Transverse colon (tissue), 4 donors: Measurements from ENCODE around the gene MYADML2. TPM values are rescaled to one million over a fixed set of nuclear protein-coding genes. Genes with fewer than 3 reads are reported as not detected.

Source experiments
- DNase-seq: peaks from one replicate; pipeline ENCODE4 v3.0.0-alpha.2; 2019
- H3K27ac ChIP-seq, 4 donors: fragments of 200-600 bp; sonication (generic); 2 replicates each; pipeline ENCODE4 v1.5.1; 2016 to 2018; ENCODE audit warnings: inconsistent platforms in 4 of 4
- H3K27me3 ChIP-seq: fragments of 200-600 bp; sonication (generic); 2 replicates; pipeline ENCODE4 v1.5.1; 2017; ENCODE audit warnings: inconsistent platforms
- H3K36me3 ChIP-seq, 4 donors: fragments of 200-600 bp; sonication (generic); 2 replicates each; pipeline ENCODE4 v1.5.1; 2017 to 2019; ENCODE audit warnings: inconsistent platforms in 4 of 4
- H3K4me1 ChIP-seq, 4 donors: fragments of 200-600 bp; sonication (generic); 2 replicates each; pipeline ENCODE4 v1.5.1; 2017 to 2020; ENCODE audit warnings: inconsistent platforms in 4 of 4
- H3K4me3 ChIP-seq, 4 donors: fragments of 200-600 bp; sonication (generic); 1 replicate in 1 of 4; 2 replicates in 3 of 4; pipeline versions ENCODE4 v1.5.1 to v1.6.1; 2017 to 2019; ENCODE audit warnings: inconsistent platforms in 4 of 4
- H3K9me3 ChIP-seq, 2 donors: fragments of 200-600 bp; sonication (generic); 2 replicates each; pipeline ENCODE4 v1.5.1; 2017 to 2019; ENCODE audit warnings: inconsistent platforms in 2 of 2
- CTCF ChIP-seq, 5 experiments: fragments of 200-600 bp in 3 of 5; fragments of 450-650 bp in 2 of 5; sonication (generic) in 3 of 5; IDR thresholded peaks; 1 replicate in 2 of 5; 2 replicates in 3 of 5; pipeline ENCODE4 v1.5.1; 2016 to 2017; ENCODE audit warnings: antibody characterized with exemption in 5 of 5, inconsistent platforms in 3 of 5, mild to moderate bottlenecking in 2 of 5, moderate library complexity in 1 of 5
- EP300 ChIP-seq: sonication (generic); formaldehyde crosslinking; IDR thresholded peaks from one replicate; pipeline ENCODE4 v1.6.1; 2017; ENCODE audit warnings: antibody characterized with exemption, low read depth
- POLR2A ChIP-seq: fragments of 450-650 bp; IDR thresholded peaks from one replicate; pipeline ENCODE4 v1.6.1; 2016; ENCODE audit warnings: antibody characterized with exemption, mild to moderate bottlenecking, moderate library complexity
- POLR2AphosphoS5 ChIP-seq, 3 donors: sonication (generic); formaldehyde crosslinking; IDR thresholded peaks; one replicate each; pipeline ENCODE4 v1.6.1; 2016; ENCODE audit warnings: antibody characterized with exemption in 3 of 3
- WGBS, 2 donors: methylation state at CpG; one replicate each; pipeline ENCODE4 v1.1.5; 2018; ENCODE audit warnings: low coverage in 1 of 2; 5-methylcytosine and 5-hydroxymethylcytosine counted together
- in situ Hi-C, 4 donors: fragments of 200-750 bp; cut with MboI; loops; one replicate each; pipeline versions ENCODE4 v1.15.0 to v1.15.1; 2017; ENCODE audit warnings: low sequenced_read_pairs in 3 of 4, low pct_ligation_motif_present in 1 of 4, low pct_unique_long_range_greater_than_20kb in 1 of 4
- intact Hi-C: fragments of 100-400 bp; cut with DNase I; formaldehyde crosslinking; loops from one replicate; pipeline ENCODE4 v1.15.1; 2023; ENCODE audit warnings: low total_unique reads
- total RNA-seq, 4 donors: library from RNA; depleted of rRNA; stranded (reverse); fragments of >200 nt; gene quantifications; one replicate each; pipeline ENCODE4 v1.1.0, GENCODE V29; 2016

The MYADML2 gene
- total RNA-seq, 4 donors from 2014 or later: not detected

GRCh38 chr17:81902023-81902652, 44.9 kb downstream of the MYADML2 start, which contains the start of gene NPB:
TSS of gene NPB (plus strand) at chr17:81902238. CDS start at chr17:81902278, 40 bp downstream.
- H3K9me3 ChIP-seq: no peaks in the 10 kb centered on the region
- no peak for TF ChIP-seq EP300
- no peak for TF ChIP-seq CTCF (IDR thresholded peaks at IDR 0.05)
- TF ChIP-seq POLR2A: peak; percentile 10
- peak in 1 of 3 donors; percentile 29 for TF ChIP-seq POLR2AphosphoS5 (IDR thresholded peaks at IDR 0.05)
- intact Hi-C loops: no loop called here
- peak within 1 kb of the TSS in 3 of 4 donors; percentile 16 to 41 (median 32) for H3K4me3 ChIP-seq
- in situ Hi-C loops: no loop called here
- H3K27ac ChIP-seq: no peak within 1 kb of the TSS
- WGBS, 2 donors: no CpG with 5 or more reads among the region's 79 CpGs
- H3K27me3 ChIP-seq: peaks cover 21% of the 10 kb centered on the region
- peaks cover 0 to 16% (median 0%) of the 10 kb centered on the region in 4 donors for H3K36me3 ChIP-seq
- DNase-seq: no peak
- peaks cover 10 to 17% (median 13%) of the 10 kb centered on the region in 4 donors for H3K4me1 ChIP-seq

- H3K9me3 ChIP-seq: no peaks in the 10 kb centered on the region
- H3K4me3 ChIP-seq: peak overlapping the region in 3 of 4 donors; percentile 16 to 41 (median 32)
- no peak for DNase-seq
- peaks cover 0 to 17% (median 0%) of the 10 kb centered on the region in 4 donors for H3K36me3 ChIP-seq
- H3K27me3 ChIP-seq: peaks cover 21% of the 10 kb centered on the region
- no peak for TF ChIP-seq EP300
- TF ChIP-seq POLR2A: peak; percentile 5
- peaks cover 10 to 17% (median 13%) of the 10 kb centered on the region in 4 donors for H3K4me1 ChIP-seq
- WGBS, 2 donors: 60% methylated on average over 14 of the region's 21 CpGs; no CpG with 5 or more reads in 1 of the 2 donors
- in situ Hi-C loops: no loop called here
- intact Hi-C loops: no loop called here
- H3K27ac ChIP-seq: no peak overlapping the region
Observed at GRCh38 chr17:81901167-81902022, 45.6 kb downstream of the MYADML2 start.

- Histone ChIP-seq H3K36me3 (peaks cover 0 to 28% (median 3%) of the 10 kb centered on the region in 4 donors), H3K27me3 (peaks cover 21% of the 10 kb centered on the region), H3K4me3 (no peak overlapping the region), H3K9me3 (no peaks in the 10 kb centered on the region), H3K4me1 (peaks cover 10 to 17% (median 13%) of the 10 kb centered on the region in 4 donors), H3K27ac (no peak overlapping the region)
- in situ Hi-C loops: no loop called here
- WGBS, 2 donors: 90% methylated on average over 17 of the region's 18 CpGs; no CpG with 5 or more reads in 1 of the 2 donors
- intact Hi-C loops: no loop called here
- no peak for TF ChIP-seq POLR2AphosphoS5 (IDR thresholded peaks at IDR 0.05)
- no peak for TF ChIP-seq EP300
- TF ChIP-seq CTCF (IDR thresholded peaks at IDR 0.05): no peak
- no peak for TF ChIP-seq POLR2A
- no peak for DNase-seq
Observed at GRCh38 chr17:81900181-81900820, 46.7 kb downstream of the MYADML2 start.

DNA sequence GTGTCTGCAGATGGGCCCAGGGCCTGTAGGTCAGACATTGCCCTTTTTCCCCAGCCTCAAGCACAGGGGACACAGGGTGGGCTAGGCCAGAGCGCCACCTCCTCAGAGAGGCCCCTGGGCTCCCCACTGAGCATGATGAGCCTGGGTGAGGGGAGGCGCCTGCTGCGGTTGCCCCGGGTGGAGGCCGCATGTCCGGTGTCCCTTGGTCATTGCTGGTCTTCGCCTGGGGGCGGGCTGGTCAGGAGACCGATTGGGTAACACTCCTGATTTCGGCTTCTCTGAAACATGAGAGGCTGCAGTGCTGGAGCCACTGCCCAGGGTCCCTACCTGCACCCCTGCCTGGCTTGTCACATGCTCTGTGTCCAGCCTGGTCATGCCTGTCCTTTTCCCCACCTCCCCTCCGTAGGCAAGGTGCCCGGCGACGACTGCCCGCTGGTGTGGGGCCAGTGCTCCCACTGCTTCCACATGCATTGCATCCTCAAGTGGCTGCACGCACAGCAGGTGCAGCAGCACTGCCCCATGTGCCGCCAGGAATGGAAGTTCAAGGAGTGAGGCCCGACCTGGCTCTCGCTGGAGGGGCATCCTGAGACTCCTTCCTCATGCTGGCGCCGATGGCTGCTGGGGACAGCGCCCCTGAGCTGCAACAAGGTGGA, 47.4 kb downstream of the MYADML2 start:
- no peak overlapping the region for H3K27ac ChIP-seq
- no peak for DNase-seq
- no peak overlapping the region for H3K4me3 ChIP-seq
- H3K27me3 ChIP-seq: peaks cover 21% of the 10 kb centered on the region
- H3K36me3 ChIP-seq: peaks cover 0 to 30% (median 4%) of the 10 kb centered on the region in 4 donors
- H3K9me3 ChIP-seq: no peaks in the 10 kb centered on the region
- intact Hi-C loops (no loop called here), in situ Hi-C loops (no loop called here)
- no peak for TF ChIP-seq POLR2AphosphoS5 (IDR thresholded peaks at IDR 0.05)
- TF ChIP-seq EP300: no peak
- TF ChIP-seq POLR2A: no peak
- H3K4me1 ChIP-seq: peaks cover 10 to 17% (median 13%) of the 10 kb centered on the region in 4 donors
- WGBS, 2 donors: 97% methylated on average over 21 of the region's 22 CpGs; no CpG with 5 or more reads in 1 of the 2 donors
